Measurements from ENCODE around the gene NEK6. TPM values are rescaled to one million over a fixed set of nuclear protein-coding genes. Genes with fewer than 3 reads are reported as not detected.
A peak's percentile ranks its signal among the peaks of the same experiment; 100 is the strongest.

Gene NEK6
- total and polyA plus RNA-seq, 2 of the 8 experiments (the other 6 are each of a cell fraction or from before 2014, with no cell fraction given) = 17.7 to 19.7 TPM

DNA sequence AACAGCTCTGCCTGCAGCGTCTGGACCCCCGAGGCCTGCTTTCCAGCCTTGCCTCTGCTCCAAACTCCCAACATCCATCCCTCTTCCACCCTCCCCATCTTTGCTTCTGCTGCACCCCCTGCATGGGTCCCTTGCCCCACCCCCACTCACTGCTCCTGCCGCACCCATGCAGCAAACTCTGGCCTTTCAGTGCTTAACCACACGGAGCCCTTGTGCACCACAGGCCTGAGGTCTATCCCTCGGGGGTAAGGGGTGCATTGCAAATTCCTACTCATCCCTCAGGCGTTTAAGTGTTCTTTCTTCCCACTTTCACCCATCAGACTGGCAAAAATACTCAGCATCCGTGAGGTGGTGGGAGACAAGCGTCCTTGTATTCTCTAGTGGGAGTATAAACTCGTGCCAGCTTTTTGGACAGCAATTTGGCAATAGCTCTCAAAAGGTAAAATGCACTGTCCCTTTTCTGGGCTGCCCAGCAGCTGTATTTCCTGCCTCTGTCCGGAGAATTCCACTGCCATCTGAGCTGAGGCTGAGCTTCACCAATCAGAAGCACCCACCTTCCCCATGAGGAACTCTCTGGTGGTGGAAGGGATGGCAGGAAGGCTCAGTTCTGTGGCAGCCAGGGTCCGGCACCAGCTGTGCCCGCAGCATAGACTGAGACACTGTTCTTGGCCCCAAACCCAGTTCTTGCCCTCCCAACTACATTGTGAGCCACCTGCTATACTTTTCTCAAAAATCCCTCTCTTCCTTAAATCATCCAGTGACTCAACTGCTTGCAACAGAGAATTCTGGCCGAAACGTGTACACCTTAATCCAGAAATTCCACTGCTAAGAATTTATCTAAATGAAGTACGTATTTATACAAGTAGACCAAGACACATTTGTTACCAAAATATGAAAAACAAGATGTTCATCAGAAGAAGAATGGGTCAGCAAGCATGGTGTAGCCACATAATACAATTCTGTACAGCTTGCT, 142.5 kb downstream of the NEK6 start:
- no peak overlapping the region for H2AK5ac ChIP-seq (ENCODE audit: low read depth, low read length)
- H3K18ac ChIP-seq (ENCODE audit: extremely low read depth, low read length) = peak overlapping the region; percentile 21; the same call in 1 of the 2 replicates
- DNase-seq (ENCODE audit: low read depth in 1 of 2, low spot score in 2 of 2) = no peak
- H3K9me3 ChIP-seq (ENCODE audit: insufficient read depth in 2 of 2, low read depth in 1 of 2, low read length in 1 of 2) = no peaks in the 10 kb centered on the region
- H3K56ac ChIP-seq (replicated peaks; ENCODE audit: insufficient read length, low read depth, low read length) = no peak overlapping the region
- H4K8ac ChIP-seq (ENCODE audit: extremely low read depth, insufficient read depth, low read length) = peak overlapping the region; percentile 19; the same call in 1 of the 2 replicates
- H3K27me3 ChIP-seq (replicated peaks in 1 of 4; ENCODE audit: control insufficient read depth in 3 of 4, extremely low read depth in 1 of 4, insufficient read depth in 3 of 4, low read length in 3 of 4) = no peaks in the 10 kb centered on the region
- no peak overlapping the region for H2AFZ ChIP-seq (ENCODE audit: low read length)
- no peak overlapping the region for H2BK15ac ChIP-seq (ENCODE audit: low read length)
- H3K23ac ChIP-seq (ENCODE audit: insufficient read length) = no peak overlapping the region
- ChIA-PET POLR2A (ENCODE audit: partially characterized antibody) (interaction anchor here (0.9 to 1.4 kb wide), 3 partner anchors 10 to 12 kb away, joined by 3 to 4 read pairs (median 4); no protein-coding TSS in a partner anchor), CTCF (ENCODE audit: partially characterized antibody) (interaction anchor here (0.5 to 21.3 kb wide), 6 partner anchors 11 to 162 kb away, joined by 3 to 330 read pairs (median 3); partner anchors contain the start of gene PSMB7)
- H2BK120ac ChIP-seq (replicated peaks; ENCODE audit: low read depth, low read length) = no peak overlapping the region
- 68% methylated on average over 15 of the region's 15 CpGs; no CpG with 5 or more reads in 1 of the 2 experiments for WGBS, 2 experiments (ENCODE audit: extremely low coverage in 1 of 2, insufficient coverage in 1 of 2, insufficient read length in 1 of 2, insufficient replicate concordance in 2 of 2, low coverage in 1 of 2, low lambda C conversion rate in 2 of 2, missing lambda C conversion rate in 1 of 2)
- FAIRE-seq = no peak
- H4K20me1 ChIP-seq (replicated peaks in 1 of 2; ENCODE audit: control insufficient read depth in 1 of 2, insufficient read depth in 2 of 2, low read length in 2 of 2) = peaks cover 15% of the 10 kb centered on the region in 2 experiments
- no peak overlapping the region for H4K5ac ChIP-seq (ENCODE audit: insufficient read length, low read depth, low read length)
- no peak overlapping the region for H3K4ac ChIP-seq (replicated peaks; ENCODE audit: insufficient read length, low read depth, low read length)
- no peak overlapping the region; the same call in 1 of the 2 replicates for H2BK12ac ChIP-seq (ENCODE audit: low read depth, low read length)
- peaks cover 0 to 66% of the 10 kb centered on the region in 2 experiments; a peak in 3 of 4 replicates for H3K79me2 ChIP-seq (ENCODE audit: control insufficient read depth in 1 of 2, insufficient read depth in 2 of 2, low read length in 2 of 2)
- no peak overlapping the region for H3K4me3 ChIP-seq (ENCODE audit: extremely low read depth in 1 of 4, insufficient read depth in 2 of 4, low read depth in 3 of 4, low read length in 4 of 4)
- no peak overlapping the region for H2BK20ac ChIP-seq (ENCODE audit: low read length)
- no peak overlapping the region for H3K9ac ChIP-seq (replicated peaks in 1 of 4; ENCODE audit: extremely low read depth in 1 of 4, low read depth in 3 of 4, low read length in 3 of 4)
- peaks cover 15% of the 10 kb centered on the region for H3K79me1 ChIP-seq (ENCODE audit: low read depth, low read length)
- H3K27ac ChIP-seq (ENCODE audit: low read depth, low read length) = 0 out of 2 replicates have a peak overlapping the region, but pooled peaks have one; percentile 14
- peaks cover 3 to 14% (median 12%) of the 10 kb centered on the region in 4 experiments for H3K4me1 ChIP-seq (replicated peaks in 1 of 4; ENCODE audit: control insufficient read depth in 3 of 4, insufficient read depth in 4 of 4, low read length in 3 of 4)
- H3K36me3 ChIP-seq (ENCODE audit: control insufficient read depth in 2 of 4, insufficient read depth in 4 of 4, low read length in 3 of 4) = peaks cover 7 to 32% (median 20%) of the 10 kb centered on the region in 4 experiments; a peak in 7 of 8 replicates
- H3K4me2 ChIP-seq (ENCODE audit: insufficient read depth in 1 of 2, low read depth in 2 of 2, low read length in 2 of 2) = peak overlapping the region in 1 of 2 experiments; percentile 5; a peak in 2 of 4 replicates
- H2BK5ac ChIP-seq (ENCODE audit: low read depth, low read length) = 0 out of 2 replicates have a peak overlapping the region, but pooled peaks have one; percentile 6
- H3K23me2 ChIP-seq (ENCODE audit: low read depth, low read length) = no peaks in the 10 kb centered on the region
- no peak overlapping the region for H3K14ac ChIP-seq (ENCODE audit: insufficient read length)
- TF ChIP-seq HDAC2 (IDR thresholded peaks at IDR 0.05; ENCODE audit: borderline replicate concordance in 1 of 2, low read depth in 2 of 2, low read length in 2 of 2) (no peak), HDAC6 (IDR thresholded peaks at IDR 0.05; ENCODE audit: low read depth, low read length) (no peak), KDM1A (IDR thresholded peaks at IDR 0.05; ENCODE audit: borderline replicate concordance, low read length) (no peak), SRF (IDR thresholded peaks at IDR 0.05; ENCODE audit: low read depth, low read length) (no peak), TCF12 (IDR thresholded peaks at IDR 0.05; ENCODE audit: low read depth, low read length) (no peak), KDM4A (IDR thresholded peaks at IDR 0.05; ENCODE audit: low read depth, low read length, severe bottlenecking) (no peak), SP4 (IDR thresholded peaks at IDR 0.05; ENCODE audit: low read length) (no peak)
- H4K91ac ChIP-seq (replicated peaks; ENCODE audit: insufficient read length, low read length) = no peak overlapping the region

Measured in H1 (cell line).